ENCODE results near the gene TMEM134.
"Not testable (repeated sequence)": the region's sequence is repeated elsewhere in the genome, so short reads cannot be mapped to it uniquely, and the experiment has no call there.

Gene TMEM134

DNA sequence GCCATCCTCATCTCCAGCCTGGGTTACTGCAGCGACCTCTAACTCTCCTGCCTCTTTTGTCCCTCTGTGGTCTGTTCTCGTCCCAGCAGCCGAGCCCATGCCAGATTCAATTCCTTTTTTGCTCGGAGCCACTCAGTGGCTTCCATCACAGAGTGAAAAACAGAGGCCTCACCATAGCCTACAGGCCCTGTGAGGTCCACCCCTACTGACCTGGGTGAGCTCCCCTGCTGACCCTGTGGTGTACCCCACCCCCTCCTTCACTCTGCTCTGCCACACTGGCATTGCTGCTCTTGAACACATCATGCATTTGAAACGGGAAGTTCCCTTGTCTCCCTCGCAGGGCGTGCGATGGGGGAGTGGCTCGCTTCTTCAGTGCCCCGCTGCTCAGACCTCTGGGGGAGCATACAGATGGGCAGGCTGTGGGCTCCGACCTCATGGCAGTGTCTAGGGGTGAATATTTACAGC is 15.8 kb upstream of the TMEM134 start:
- no peak for DNase-seq

DNA sequence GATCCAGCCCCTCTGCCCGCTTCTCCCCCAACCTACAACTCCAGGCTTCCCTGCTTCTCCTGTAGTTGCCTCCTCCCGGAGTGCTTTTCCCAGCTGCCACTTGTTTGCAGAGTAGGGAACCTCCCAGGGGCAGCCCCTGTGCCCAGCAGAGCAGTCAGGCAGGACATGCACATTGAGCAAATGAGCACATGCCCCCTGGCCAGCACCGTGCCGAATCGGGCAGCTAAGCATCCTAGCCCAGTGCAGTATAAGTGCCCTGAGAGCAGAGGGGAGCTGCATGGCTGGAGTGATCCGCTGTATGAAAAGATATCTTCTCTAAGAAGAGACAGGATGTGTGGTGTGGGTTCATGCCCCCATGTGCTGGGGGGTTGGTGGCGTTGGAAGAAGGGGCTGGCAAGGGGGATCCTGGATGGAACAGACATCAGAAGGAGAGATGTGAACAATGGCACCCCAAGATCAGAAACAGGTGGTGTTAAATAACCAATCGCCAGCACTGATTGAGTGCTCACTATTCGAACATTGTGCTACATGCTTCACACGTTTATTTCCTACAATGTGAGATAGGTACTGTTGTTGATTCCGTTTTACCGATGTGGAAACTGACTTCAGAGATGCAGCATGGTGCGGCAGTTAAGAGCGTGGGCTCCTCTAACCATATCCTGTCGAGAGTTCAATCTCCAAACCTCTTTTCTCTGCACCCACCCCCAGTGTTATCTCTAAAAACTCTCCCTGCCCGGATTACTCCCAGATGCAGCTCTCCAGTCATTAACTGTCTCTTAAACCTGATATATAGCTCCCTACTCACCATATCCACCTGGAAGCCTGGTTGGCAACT is 15.0 kb upstream of the TMEM134 start:
- DNase-seq, result no peak

GRCh38 chr11:67482827-67483798 is 14.1 kb upstream of the TMEM134 start, which contains the start of gene AIP:
TSS of gene AIP (plus strand) at chr11:67483026. CDS start at chr11:67483159, 133 bp downstream.
- DNase-seq, result peak; percentile 98

DNA sequence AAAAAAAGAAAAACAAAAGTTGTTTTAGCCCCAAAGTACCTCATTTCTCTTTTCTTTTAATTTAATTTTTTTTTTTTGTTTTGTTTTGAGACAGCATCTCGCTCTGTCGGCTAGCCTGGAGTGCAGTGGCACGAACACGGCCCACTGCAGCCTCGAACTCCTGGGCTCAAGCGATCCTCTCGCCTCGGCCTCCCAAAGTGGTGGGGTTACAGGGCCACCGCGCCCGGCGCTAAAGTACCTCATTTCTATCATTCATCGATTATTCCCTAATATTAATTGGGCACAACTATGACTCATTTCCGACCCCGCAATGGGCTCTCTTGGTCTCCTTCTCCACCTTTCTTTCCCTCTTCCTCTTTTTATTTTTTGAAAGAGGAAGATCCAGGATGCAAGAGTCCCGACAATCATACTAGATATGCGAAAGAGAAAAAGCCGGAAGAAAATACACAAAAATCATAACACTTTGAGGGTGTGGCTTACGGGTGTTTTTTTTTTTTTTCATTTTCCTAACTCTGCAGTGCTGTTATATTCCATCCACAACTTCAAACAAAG is 13.3 kb upstream of the TMEM134 start:
- DNase-seq, result no peak

- DNase-seq, result not testable (repeated sequence)
Observed at GRCh38 chr11:67477344-67478050, 8.4 kb upstream of the TMEM134 start.

GRCh38 chr11:67476692-67477091 is 7.6 kb upstream of the TMEM134 start:
- DNase-seq, result not testable (repeated sequence)

- DNase-seq, result no peak
Observed at GRCh38 chr11:67472882-67473281, 3.8 kb upstream of the TMEM134 start.

DNA sequence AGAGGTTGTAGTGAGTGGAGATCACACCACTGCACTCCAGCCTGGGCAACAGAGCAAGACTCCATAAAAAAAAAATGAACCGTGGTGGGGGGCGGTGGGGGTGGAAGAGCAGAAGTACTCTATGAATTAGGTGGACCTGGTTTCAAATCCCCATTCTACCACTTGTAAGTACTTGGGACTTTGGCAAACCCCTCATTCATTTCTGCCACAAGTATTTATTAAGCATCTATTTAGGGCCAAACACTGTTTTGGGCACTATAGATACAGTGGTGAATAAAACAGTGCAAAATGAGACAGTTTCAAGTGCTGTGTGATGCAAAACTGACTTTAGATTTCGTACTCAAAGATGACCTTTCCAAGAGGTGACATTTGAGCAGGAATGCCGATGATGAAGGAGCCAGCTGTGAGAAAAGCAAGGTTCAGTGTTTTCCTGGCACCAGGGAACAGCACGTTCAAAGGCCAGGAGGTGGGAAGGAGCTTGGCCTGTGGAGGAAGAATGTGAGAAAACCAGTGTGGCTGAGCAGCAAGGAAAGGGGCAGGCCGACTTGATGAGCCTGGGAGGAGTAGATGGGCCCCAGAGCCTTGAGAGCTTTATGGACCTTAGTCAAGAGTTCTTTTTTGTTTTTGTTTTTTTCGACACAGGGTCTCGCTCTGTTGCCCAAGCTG is 1.4 kb upstream of the TMEM134 start:
- no peak for DNase-seq

GRCh38 chr11:67469508-67469811 is 409 bp upstream of the TMEM134 start:
- DNase-seq, result no peak

DNA sequence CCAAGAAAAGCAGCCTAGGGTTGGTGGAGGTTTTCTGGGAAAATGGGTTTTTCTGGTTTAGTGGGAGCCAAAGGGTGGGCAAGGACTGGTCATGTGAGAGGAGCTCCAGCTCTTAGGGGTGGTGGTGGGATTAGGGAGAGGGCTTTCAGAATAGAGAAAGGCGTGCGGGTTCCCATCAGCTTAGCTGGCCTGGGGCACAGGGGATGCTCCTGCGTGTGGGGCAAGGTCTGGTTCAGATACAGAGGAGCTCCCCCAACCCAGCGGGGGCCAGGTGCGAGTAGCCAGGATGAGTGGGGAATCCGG is 644 bp downstream of the TMEM134 start:
- no peak for DNase-seq

DNA sequence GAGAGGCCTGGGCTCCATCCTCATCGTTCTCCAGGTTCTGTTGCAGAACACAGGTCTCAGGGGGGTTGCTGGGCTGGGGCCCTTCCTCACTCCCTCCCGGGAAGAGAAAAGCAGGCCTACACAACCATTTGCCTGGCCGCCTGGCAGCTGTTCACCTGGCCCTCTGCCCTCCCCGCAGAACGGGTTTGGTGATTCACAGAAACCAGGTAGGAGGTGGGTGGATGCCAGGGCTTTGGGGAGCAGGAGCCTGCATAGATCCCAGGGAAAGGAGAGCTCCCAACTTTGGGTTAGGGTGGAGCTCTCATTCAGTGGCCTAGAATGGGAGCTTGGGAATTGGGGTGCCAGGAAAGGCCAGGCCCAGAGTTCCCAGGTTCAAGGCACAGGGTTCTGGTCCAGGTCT is 995 bp downstream of the TMEM134 start:
- DNase-seq, result no peak

DNA sequence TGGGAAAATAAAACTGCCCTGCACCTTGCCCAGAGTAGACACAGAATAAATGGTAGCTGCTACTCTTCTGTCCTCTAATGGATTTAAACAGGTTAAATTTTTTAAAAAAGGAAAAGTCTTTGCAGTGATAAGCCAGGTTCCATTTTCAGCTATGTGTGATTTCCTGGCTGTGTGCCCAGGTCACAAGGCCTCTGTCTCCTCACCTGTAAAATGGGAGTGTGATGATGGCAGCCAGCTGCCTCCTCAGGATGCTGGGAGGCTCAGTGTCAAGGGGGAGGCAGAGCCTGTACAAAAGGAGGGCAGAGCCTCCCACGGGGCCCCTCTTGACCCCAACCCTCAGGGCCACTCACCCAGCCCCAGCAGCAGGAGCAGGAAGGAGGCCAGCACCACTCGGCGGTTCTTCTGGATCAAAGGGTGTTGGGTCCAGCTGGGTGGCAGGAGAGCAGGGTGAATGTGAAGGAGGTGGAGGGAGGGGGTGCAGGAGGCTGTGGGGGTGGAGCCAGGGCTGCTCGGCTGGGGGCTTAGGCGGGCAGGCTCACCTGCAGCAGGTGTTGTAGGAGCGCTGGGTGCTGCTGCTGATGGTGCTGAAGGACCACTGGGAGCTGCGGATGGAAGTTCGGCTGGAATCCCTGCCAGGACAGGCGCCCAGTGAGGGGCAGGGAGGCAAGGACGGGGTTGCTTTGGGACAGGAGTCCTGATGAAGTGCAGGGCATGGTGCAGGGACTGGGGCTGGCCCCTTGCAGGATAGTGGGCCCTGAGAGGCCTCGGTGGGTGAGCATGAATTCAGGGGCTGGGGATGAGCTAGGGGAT is 1.9 kb downstream of the TMEM134 start:
- no peak for DNase-seq

GRCh38 chr11:67466367-67466766 is 2.7 kb downstream of the TMEM134 start:
- no peak for DNase-seq

DNA sequence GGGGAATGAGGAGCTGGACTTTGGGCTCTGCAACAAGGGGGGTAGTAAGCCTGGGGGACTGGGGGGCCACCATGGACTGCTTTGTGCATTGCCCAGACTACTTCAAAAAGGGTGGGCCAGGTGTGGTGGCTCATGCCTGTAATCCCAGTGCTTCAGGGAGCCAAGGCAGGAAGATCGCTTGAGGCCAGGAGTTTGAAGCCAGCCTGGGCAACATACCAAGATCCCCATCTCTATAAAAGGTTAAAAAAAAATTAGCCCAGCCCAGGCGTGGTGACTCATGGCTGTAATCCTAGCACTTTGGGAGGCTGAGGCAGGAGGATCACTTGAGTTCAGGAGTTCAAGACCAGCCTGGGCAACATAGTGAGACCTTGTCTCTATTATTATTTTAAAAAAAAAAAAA is 3.5 kb downstream of the TMEM134 start:
- DNase-seq, result not testable (repeated sequence)

GRCh38 chr11:67465189-67465510 is 3.9 kb downstream of the TMEM134 start:
- DNase-seq, result no peak

- DNase-seq, result peak; percentile 74
Observed at GRCh38 chr11:67464411-67465188, 4.5 kb downstream of the TMEM134 start.

DNA sequence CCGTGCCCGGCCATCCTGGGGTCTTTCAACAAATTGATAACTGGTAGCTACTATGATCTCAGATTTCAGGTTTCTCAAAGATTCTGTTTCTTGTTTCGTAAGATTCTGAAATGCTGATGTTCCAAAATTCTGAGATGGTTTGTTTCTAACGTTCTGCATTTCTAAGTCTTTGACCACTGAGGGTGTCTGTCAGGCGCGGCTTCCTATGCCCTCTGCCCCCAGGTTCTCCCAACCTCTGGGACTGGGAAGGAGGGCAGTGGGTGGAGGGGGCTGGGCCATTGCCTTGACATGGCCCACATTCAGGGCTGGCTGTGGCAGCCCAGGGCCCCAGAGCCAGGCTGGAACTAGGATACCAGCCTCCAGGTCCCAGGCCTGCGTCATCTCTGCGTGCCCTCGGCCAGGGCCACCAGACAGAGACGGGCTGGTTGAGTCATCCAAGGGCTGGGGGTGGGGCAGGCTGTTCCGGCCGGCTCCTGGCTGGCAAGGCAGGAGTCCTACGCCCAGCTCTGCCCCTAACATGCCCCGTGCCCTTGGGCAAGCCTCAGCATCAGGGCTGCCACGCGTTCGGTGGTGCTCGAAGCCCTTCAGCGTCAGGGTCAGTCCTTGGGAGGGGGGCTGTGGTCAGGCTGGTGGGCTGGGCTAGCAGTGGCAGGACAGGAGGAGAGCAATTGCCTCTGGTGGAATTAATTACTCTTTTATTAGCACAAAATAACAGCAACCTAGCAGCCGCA is 5.2 kb downstream of the TMEM134 start:
- no peak for DNase-seq

GRCh38 chr11:67463186-67463585 is 5.9 kb downstream of the TMEM134 start:
- DNase-seq, result no peak

GRCh38 chr11:67458266-67458665 is 10.8 kb downstream of the TMEM134 start:
- DNase-seq, result no peak

GRCh38 chr11:67457453-67457852 is 11.6 kb downstream of the TMEM134 start:
- DNase-seq, result no peak

Data from fibroblast of skin of scalp (primary cell).